ENCODE results near the gene STIP1.

DNA sequence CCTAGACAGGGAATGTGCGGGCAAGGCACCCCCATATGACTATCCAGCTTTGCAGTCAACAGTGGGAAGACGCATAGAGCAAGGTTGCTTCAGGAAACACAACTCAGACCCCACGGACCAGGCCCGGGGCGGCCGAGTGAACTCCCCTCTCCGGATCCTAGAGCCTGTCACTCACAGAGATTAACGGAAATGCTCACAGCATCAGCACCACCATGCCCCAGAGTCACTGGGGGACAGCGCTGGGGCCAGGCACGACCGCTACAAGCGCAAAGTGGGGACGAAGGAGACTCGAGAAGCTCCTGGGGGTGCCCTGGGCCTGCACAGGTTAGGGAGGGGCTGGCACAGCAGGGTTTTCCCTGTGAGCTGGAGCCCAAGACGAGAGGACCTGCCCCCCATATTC is 35.9 kb upstream of the STIP1 start:
- no peak for TF ChIP-seq CTCF (IDR thresholded peaks at IDR 0.05)
- no peak for TF ChIP-seq POLR2A (IDR thresholded peaks at IDR 0.05)
- no peak for TF ChIP-seq POLR2AphosphoS5 (IDR thresholded peaks at IDR 0.05; ENCODE audit: insufficient read depth in 1 of 2, low read depth in 1 of 2)
